Esophagus muscularis mucosa (tissue), 3 donors: ENCODE measurements around the gene KCNK2.

Source experiments
- CTCF ChIP-seq, 3 experiments: fragments of 200-600 bp in 2 of 3; fragments of 450-650 bp in 1 of 3; sonication (generic) in 2 of 3; IDR thresholded peaks; one replicate each; pipeline ENCODE4 v1.5.1; 2017 to 2019; ENCODE audit warnings: antibody characterized with exemption in 3 of 3, mild to moderate bottlenecking in 2 of 3, moderate library complexity in 1 of 3
- POLR2A ChIP-seq: fragments of 450-650 bp; IDR thresholded peaks from one replicate; pipeline ENCODE4 v1.6.1; 2017; ENCODE audit warnings: antibody characterized with exemption, moderate library complexity, mild to moderate bottlenecking, low read depth
- POLR2AphosphoS5 ChIP-seq, 2 donors: sonication (generic); formaldehyde crosslinking; IDR thresholded peaks; one replicate each; pipeline ENCODE4 v1.6.1; 2017; ENCODE audit warnings: antibody characterized with exemption in 2 of 2

GRCh38 chr1:215084621-215085020 lies 2.1 kb downstream of the KCNK2 start:
- TF ChIP-seq POLR2A (no peak), CTCF (IDR thresholded peaks at IDR 0.05) (no peak), POLR2AphosphoS5 (IDR thresholded peaks at IDR 0.05) (no peak)
